ENCODE data around the gene RAPGEF5. TPM values are rescaled to one million over a fixed set of nuclear protein-coding genes. Genes with fewer than 3 reads are reported as not detected.

RAPGEF5 gene
- total RNA-seq, 1 donor from 2014 or later: 16.5 TPM

- no peaks in the 10 kb centered on the region for H3K9me3 ChIP-seq (replicated peaks)
- H3K27ac ChIP-seq (replicated peaks): no peak overlapping the region
- no peaks in the 10 kb centered on the region for H3K36me3 ChIP-seq
- no peak for TF ChIP-seq CTCF (IDR thresholded peaks at IDR 0.05; ENCODE audit: borderline replicate concordance)
- H3K27me3 ChIP-seq (ENCODE audit: low read depth): peaks cover 40% of the 10 kb centered on the region
- no peaks in the 10 kb centered on the region for H3K4me1 ChIP-seq
- DNase-seq: no peak
- H3K4me3 ChIP-seq: no peak overlapping the region
- intact Hi-C loops (cut with micrococcal nuclease): no loop called here
Observed at GRCh38 chr7:22074897-22075296, 282.1 kb downstream of the RAPGEF5 start.

Other genes with a start within 250 kb of the RAPGEF5 start
- gene STEAP1B, start 143.0 kb upstream of the RAPGEF5 start, total RNA-seq: 0.63 TPM

Data from left ventricle myocardium inferior (tissue), 1 donor.